D721Med (cell line): ENCODE results near the gene GTF2I.
"Not testable (repeated sequence)": the region's sequence is repeated elsewhere in the genome, so short reads cannot be mapped to it uniquely, and the experiment has no call there.

Experiments used
- DNase-seq: peaks from one replicate; pipeline ENCODE4 v3.0.0; 2011; ENCODE audit warnings: low spot score; ENCODE audit not compliant: insufficient read length
- FAIRE-seq: peaks from 2 replicates; lab custom pipeline; 2011; peaks lifted over from hg19 to GRCh38; lab: Jason Lieb, UNC

Gene GTF2I

DNA sequence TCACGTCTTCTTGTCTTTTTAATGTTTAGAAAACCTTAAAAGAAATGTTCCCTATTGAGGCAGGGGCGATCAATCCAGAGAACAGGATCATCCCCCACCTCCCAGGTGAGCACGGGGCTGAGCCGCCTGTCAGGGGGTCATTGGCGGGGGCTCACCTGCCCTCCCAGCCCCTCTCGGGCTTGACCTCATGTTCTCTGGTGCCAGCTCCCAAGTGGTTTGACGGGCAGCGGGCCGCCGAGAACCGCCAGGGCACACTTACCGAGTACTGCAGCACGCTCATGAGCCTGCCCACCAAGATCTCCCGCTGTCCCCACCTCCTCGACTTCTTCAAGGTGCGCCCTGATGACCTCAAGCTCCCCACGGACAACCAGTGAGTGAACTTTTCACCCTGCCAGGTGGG lies 121.5 kb downstream of the GTF2I start:
- not testable (repeated sequence) for FAIRE-seq, DNase-seq

DNA sequence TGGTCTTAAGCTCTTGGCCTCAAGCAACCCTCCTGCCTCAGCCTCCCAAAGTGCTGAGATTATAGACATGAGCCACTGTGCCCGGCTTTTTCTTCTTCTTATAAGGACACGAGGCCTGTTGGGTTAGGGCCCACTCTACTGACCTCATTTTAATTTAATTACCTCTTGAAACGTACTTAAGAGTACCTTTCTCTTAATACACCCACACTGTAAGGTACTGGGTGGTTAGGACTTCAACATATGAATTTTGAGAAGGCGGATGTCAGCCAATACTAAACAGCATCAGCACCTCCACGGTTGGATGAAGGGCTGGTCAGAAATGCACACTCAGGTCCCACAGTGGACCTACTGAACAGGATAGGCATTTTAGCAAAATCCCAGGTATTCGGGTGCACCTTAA lies 124.2 kb downstream of the GTF2I start:
- not testable (repeated sequence) for DNase-seq, FAIRE-seq

GRCh38 chr7:74783595-74783994 lies 126.1 kb downstream of the GTF2I start:
- not testable (repeated sequence) for FAIRE-seq, DNase-seq

DNA sequence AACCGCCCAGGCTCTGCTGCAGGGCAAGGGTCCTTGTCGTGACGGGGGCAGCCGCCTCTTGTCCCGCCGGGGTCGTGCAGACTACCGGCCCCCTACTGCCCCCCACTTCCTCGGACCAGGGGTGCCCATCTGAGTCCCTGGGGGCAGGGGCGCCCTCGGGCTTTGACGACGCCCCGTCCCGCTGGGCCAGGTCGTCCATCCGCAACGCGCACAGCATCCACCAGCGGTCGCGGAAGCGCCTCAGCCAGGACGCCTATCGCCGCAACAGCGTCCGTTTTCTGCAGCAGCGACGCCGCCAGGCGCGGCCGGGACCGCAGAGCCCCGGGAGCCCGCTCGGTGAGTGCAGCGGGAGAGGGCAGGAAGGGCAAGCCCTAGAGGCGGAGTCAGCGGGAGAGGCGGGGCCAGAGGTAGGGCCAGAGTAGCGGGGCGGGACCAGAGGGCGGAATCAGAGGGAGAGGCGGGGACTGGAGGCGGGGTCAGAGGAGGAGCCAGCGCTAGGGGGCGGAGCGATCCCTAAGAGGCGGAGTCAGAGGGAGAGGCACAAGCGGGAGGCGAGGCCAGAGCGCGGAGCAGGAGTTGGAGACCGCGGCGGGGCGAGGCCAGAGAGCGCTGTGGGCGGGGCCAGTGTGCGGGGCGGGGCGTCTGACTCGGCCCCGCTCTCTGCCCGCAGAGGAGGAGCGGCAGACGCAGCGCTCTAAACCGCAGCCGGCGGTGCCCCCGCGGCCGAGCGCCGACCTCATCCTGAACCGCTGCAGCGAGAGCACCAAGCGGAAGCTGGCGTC lies 131.0 kb downstream of the GTF2I start:
- DNase-seq, result not testable (repeated sequence)

GRCh38 chr7:74789200-74789736 lies 131.8 kb downstream of the GTF2I start:
- not testable (repeated sequence) for DNase-seq, FAIRE-seq

More for the DNA sequence above, 131.0 kb downstream of the GTF2I start:
- FAIRE-seq, result not testable (repeated sequence)

GRCh38 chr7:74797848-74798622 lies 140.5 kb downstream of the GTF2I start:
- not testable (repeated sequence) for FAIRE-seq

DNA sequence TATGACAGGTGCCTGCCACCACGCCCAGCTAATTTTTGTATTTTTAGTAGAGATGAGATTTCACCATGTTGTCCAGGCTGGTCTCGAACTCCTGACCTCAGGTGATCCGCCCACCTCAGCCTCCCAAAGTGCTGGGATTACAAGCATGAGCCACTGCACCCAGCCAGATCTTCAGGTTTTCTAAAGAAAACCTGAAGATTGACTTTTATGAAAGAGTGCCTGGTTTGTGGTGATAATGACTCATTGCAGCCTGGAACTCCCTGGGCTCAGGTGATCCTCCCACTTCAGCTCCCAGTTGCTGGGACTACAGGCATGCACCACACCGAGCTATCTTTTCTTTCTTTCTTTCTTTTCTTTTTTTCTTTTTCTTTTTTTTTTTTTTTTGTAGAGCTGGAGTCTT lies 141.1 kb downstream of the GTF2I start:
- not testable (repeated sequence) for DNase-seq, FAIRE-seq

More at GRCh38 chr7:74797848-74798622, 140.5 kb downstream of the GTF2I start:
- DNase-seq, result not testable (repeated sequence)
